Activated T-helper 1 cell treated with anti-CD3 and anti-CD28 coated beads, Interleukin-12 subunit alpha, Interleukin-12 subunit beta, Interleukin-2, Interleukin-4 antibody, amounts not matched to agents 30 ng/mL and 10 ng/mL and 1 ng/mL, durations not matched to agents 14 hours and 24 hours and 36 hours (primary cell): ENCODE data around the gene EMC9. TPM values are rescaled to one million over a fixed set of nuclear protein-coding genes. Genes with fewer than 3 reads are reported as not detected.

Source experiments
- DNase-seq: peaks from one replicate; pipeline ENCODE4 v3.0.0; 2021; ENCODE audit warnings: low spot score
- H3K27ac Mint-ChIP-seq: one replicate; pipeline ENCODE4 v1.8.0; 2021; ENCODE audit warnings: mild to moderate bottlenecking, mixed read lengths
- H3K27me3 Mint-ChIP-seq: one replicate; pipeline ENCODE4 v1.8.0; 2022; ENCODE audit warnings: mild to moderate bottlenecking, moderate library complexity, mixed read lengths; ENCODE audit not compliant: insufficient read depth
- H3K36me3 Mint-ChIP-seq: one replicate; pipeline ENCODE4 v1.8.0; 2021; ENCODE audit warnings: low read depth, mixed read lengths
- H3K4me1 Mint-ChIP-seq: one replicate; pipeline ENCODE4 v1.8.0; 2021; ENCODE audit warnings: low read depth, mixed read lengths
- H3K4me3 Mint-ChIP-seq: one replicate; pipeline ENCODE4 v1.8.0; 2021; ENCODE audit warnings: mild to moderate bottlenecking, moderate library complexity, mixed read lengths
- H3K9me3 Mint-ChIP-seq: one replicate; pipeline ENCODE4 v1.8.0; 2021; ENCODE audit warnings: mixed read lengths
- intact Hi-C: fragments of 100-400 bp; cut with micrococcal nuclease; formaldehyde crosslinking; loops from one replicate; pipeline ENCODE4 v1.15.1; 2024
- total RNA-seq: library from RNA; stranded (reverse); gene quantifications from 2 replicates; pipeline ENCODE4 v1.2.3, GENCODE V29; 2022

The EMC9 gene
- total RNA-seq, 1 donor from 2014 or later: 22.9 TPM

DNA sequence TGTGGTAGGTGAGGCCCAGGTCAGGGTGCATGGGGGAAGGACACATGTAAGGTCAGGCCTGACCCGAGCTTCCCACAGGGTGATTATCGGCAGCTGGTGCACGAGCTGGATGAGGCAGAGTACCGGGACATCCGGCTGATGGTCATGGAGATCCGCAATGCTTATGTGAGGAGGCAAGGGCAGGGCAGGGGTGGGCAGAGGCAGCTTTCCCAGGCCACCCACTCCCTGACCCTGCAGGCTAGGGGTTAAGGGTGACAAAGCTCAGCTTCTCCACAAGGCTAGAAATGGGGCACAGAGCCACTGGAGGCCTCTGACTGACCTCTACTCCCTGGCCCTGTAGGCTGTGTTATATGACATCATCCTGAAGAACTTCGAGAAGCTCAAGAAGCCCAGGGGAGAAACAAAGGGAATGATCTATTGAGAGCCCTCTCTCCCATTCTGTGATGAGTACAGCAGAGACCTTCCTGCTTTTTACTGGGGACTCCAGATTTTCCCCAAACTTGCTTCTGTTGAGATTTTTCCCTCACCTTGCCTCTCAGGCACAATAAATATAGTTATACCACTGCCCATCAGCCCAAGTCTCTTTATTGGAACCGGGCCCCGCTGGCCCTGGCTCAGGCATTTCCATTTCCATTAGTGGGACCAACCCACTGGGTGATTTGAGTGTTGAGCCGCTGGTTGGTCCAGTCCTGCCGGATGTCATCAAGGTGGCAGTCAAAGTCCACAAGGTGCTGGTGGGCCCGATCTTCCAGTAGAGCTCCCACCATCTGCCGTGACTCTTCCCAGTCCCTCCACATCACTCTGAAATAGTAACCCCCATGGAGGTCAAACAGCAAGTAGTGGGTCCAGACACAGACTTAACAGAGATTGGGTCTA is 2.8 kb downstream of the EMC9 start:
- Mint-ChIP-seq H3K4me1 (peaks cover 65% of the 10 kb centered on the region), H3K9me3 (no peaks in the 10 kb centered on the region), H3K36me3 (peaks cover 39% of the 10 kb centered on the region), H3K27me3 (no peaks in the 10 kb centered on the region), H3K27ac (peak overlapping the region; percentile 70), H3K4me3 (peak overlapping the region; percentile 98)
- intact Hi-C loops: no loop called here
- no peak for DNase-seq

DNA sequence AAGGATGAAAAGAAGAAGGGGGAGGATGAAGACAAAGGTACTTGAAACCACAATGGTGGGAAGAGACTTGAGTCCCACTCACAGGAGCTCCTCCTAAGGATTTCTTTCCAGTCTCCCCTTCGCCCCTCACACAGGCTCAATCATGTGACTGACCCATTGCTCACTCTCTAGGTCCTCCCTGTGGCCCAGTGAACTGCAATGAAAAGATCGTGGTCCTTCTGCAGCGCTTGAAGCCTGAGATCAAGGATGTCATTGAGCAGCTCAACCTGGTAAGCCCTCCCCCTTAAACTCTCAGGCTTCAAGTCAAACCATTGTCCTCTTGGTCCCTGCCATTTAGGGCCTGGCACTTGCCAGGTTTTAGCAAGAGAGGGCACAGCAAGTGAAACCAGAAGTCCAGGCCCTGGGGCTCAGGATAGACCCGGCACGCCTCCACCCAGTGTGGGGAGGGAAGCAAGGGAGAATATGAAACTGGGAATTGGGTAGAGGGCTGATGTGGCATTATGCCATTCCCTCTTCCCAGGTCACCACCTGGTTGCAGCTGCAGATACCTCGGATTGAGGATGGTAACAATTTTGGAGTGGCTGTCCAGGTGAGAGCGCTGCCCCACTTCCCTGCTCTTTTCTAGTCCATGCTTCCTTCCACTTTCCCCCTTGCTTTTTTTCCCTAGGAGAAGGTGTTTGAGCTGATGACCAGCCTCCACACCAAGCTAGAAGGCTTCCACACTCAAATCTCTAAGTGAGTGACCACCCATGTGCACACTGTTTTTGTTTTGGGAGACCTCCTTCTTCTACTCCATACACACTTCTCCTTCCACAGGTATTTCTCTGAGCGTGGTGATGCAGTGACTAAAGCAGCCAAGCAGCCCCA is 3.6 kb downstream of the EMC9 start:
- H3K4me3 Mint-ChIP-seq: peak overlapping the region; percentile 98
- H3K9me3 Mint-ChIP-seq: no peaks in the 10 kb centered on the region
- no peak for DNase-seq
- intact Hi-C loops: no loop called here
- peak overlapping the region; percentile 57 for H3K27ac Mint-ChIP-seq
- H3K4me1 Mint-ChIP-seq: peaks cover 61% of the 10 kb centered on the region
- H3K27me3 Mint-ChIP-seq: no peaks in the 10 kb centered on the region
- peaks cover 30% of the 10 kb centered on the region for H3K36me3 Mint-ChIP-seq

DNA sequence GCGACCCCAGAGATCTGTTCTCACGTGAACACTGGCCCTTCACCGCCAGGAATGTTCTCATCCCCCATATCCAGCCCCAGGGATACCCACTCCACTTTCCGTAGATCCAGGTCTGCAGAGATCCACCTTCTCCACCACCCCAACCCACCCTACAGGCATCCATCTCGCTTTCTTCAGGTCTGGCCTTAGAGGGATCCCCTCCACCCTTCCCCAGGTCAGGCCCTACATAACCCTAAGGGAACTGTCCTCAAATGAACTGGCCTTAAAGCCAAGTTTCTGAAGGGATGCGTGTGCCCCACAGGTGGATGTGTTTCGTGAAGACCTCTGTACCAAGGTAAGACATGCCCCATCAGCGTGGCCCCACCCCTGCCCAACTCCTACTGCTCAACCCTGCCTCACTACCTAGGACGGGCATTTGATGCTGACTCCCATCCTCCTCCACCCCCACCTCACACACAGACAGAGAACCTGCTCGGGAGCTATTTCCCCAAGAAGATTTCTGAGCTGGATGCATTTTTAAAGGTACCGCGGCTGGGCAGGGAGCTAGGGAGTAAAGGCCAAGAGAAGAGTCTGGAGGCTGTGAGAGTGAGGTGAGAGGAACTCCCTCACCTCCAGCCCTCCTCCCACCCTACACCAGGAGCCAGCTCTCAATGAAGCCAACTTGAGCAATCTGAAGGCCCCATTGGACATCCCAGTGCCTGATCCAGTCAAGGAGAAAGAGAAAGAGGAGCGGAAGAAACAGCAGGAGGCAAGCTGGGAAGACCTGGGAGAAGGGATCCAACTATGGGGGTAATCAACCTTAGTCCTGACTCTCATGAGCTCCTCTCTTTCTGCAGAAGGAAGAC is 4.5 kb downstream of the EMC9 start:
- intact Hi-C loops: loop anchor here (1.0 kb wide), 4 partner anchors 9 to 42 kb away; partner anchors contain the start of genes IRF9 and PSME2
- Mint-ChIP-seq H3K27me3 (no peaks in the 10 kb centered on the region), H3K36me3 (peaks cover 29% of the 10 kb centered on the region), H3K9me3 (no peaks in the 10 kb centered on the region), H3K4me3 (peak overlapping the region; percentile 92), H3K27ac (peak overlapping the region; percentile 90), H3K4me1 (peaks cover 65% of the 10 kb centered on the region)
- DNase-seq: no peak

DNA sequence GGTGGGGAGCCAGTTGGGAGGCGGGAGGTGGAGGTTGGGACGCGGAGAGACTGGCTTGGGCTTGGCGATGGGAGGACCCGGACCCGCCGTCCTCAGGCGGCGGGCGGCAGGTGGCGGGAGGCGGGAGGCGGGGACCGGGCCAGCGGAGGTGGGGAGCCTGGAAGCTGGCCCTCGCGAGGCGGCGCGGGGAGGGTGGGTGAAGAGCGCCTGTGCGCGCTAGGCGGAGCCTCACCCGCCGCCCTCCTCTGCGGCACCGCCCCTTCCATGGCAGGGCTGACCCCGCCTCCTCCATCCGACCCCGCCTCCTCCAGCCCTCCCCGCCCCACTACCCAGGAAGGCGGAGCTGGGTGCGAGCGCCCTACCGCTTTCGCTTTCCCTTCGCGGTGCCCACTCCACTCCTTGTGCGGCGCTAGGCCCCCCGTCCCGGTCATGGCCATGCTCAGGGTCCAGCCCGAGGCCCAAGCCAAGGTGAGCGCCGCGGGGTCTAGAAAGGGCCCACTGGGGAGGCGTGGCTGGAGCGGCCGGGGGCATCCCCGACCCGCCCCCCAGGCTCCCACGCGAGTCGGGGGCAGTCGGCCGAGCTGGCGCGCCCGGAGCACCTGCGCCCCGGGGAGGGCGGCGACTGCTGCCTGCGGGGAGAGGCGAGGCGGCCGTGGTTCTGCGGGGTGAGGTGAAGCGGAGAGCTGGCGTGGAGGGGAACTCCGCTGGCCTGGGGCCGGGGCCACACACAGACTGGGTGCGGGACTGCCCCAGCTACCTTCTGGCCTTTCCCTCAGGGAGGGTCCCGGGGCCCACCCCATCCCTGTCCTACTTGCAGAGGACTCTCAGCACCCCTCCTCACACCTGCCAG is 5.3 kb downstream of the EMC9 start, which contains the start of gene PSME1:
Gene PSME1 (plus strand): TSS at position 361 of the 850 bp plus-strand sequence. CDS start 69 bp downstream, at position 430.
- no peaks in the 10 kb centered on the region for H3K27me3 Mint-ChIP-seq

DNA sequence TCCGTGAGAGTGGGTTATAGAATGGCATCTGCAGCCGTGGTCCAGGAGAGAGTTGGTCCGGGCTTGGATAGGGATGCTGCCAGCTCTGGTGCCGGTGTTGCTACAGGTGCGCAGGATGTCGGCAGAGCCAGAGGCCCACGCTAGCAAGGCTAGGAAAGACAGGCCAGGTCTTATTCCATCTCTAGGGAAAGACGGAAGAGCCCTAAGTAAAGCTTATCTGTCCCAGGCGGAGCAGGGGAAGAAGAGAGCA is 5.9 kb downstream of the EMC9 start:
- peak overlapping the region; percentile 92 for H3K4me3 Mint-ChIP-seq
- H3K27me3 Mint-ChIP-seq: no peaks in the 10 kb centered on the region
- H3K9me3 Mint-ChIP-seq: no peaks in the 10 kb centered on the region
- DNase-seq: no peak
- H3K27ac Mint-ChIP-seq: peak overlapping the region; percentile 89
- intact Hi-C loops: no loop called here
- peaks cover 29% of the 10 kb centered on the region for H3K36me3 Mint-ChIP-seq
- peaks cover 59% of the 10 kb centered on the region for H3K4me1 Mint-ChIP-seq

More for the DNA sequence above, 5.3 kb downstream of the EMC9 start, which contains the start of gene PSME1:
- intact Hi-C loops: loop anchor here (1.0 kb wide), 4 partner anchors 10 to 41 kb away; partner anchors contain the start of genes IRF9 and PSME2
- Mint-ChIP-seq H3K4me1 (peaks cover 64% of the 10 kb centered on the region), H3K4me3 (peak within 1 kb of the TSS; percentile 92), H3K36me3 (peaks cover 29% of the 10 kb centered on the region), H3K9me3 (no peaks in the 10 kb centered on the region), H3K27ac (peak within 1 kb of the TSS; percentile 90)
- DNase-seq: peak; percentile 92

DNA sequence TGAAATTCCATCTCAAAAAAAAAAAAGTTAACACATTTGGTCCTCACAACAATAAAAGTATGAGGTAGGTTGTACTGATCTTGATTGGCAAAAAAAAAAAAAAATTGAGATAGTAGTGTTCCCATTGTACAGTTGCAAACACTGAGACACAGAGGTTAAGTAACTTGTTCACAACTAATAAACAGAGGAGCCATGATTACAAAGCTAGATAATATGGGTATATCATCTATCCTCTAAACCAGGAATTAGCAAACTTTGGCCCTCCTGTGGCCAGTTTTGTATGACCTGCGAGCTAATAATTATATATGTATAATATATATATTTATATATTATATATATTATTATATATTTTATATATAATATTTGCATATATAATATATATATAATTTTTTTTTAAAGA is 7.7 kb downstream of the EMC9 start:
- H3K9me3 Mint-ChIP-seq: no peaks in the 10 kb centered on the region
- intact Hi-C loops: no loop called here
- H3K4me3 Mint-ChIP-seq: no peak overlapping the region
- H3K27me3 Mint-ChIP-seq: no peaks in the 10 kb centered on the region
- H3K4me1 Mint-ChIP-seq: peaks cover 45% of the 10 kb centered on the region
- DNase-seq: no peak
- H3K36me3 Mint-ChIP-seq: peaks cover 18% of the 10 kb centered on the region
- no peak overlapping the region for H3K27ac Mint-ChIP-seq

DNA sequence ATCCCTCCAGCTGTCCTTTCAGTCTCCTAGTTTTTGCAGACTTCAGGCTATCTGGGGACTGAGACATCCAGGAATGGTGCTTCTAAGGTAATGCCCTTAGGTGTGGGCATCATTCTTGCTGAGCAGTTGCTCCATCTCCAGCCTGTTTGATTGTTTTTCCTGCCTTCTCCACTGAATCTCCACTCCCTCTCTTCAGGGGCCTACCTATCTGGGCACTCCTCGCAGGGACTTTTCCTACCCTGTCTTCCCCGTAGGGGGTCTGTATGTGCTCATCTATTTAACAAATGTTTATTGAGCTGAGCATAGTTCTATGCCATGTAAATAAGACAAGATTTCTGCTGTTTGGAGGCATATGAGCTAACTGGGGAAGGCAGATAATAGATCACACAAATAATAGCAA is 8.4 kb downstream of the EMC9 start:
- intact Hi-C loops: no loop called here
- H3K9me3 Mint-ChIP-seq: no peaks in the 10 kb centered on the region

DNA sequence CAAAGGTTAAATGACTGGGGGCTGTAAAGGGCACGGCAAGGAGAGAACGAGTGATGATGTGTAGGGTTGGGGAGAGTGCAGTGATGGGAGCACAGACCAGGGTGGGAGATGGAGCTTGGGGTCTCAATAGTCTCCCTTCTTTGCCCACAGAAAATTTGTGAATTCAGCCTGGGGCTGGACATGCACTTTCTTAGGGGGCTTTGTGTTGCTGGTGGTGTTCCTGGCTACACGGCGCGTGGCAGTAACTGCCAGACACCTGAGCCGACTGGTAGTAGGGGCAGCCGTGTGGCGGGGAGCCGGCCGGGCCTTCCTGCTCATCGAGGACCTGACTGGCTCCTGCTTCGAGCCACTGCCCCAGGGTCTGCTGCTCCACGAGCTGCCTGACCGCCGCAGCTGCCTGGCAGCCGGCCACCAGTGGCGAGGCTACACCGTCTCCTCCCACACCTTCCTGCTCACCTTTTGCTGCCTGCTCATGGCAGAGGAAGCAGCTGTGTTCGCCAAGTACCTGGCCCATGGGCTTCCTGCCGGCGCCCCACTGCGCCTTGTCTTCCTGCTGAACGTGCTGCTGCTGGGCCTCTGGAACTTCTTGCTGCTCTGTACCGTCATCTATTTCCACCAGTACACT is 9.2 kb downstream of the EMC9 start:
- Mint-ChIP-seq H3K36me3 (peaks cover 7% of the 10 kb centered on the region), H3K4me3 (peak overlapping the region; percentile 17), H3K9me3 (no peaks in the 10 kb centered on the region), H3K27me3 (no peaks in the 10 kb centered on the region), H3K27ac (peak overlapping the region; percentile 35), H3K4me1 (peaks cover 32% of the 10 kb centered on the region)
- DNase-seq: no peak
- intact Hi-C loops: no loop called here

More for the DNA sequence above, 8.4 kb downstream of the EMC9 start:
- H3K4me3 Mint-ChIP-seq: no peak overlapping the region
- H3K27me3 Mint-ChIP-seq: no peaks in the 10 kb centered on the region
- H3K27ac Mint-ChIP-seq: peak overlapping the region; percentile 35
- H3K36me3 Mint-ChIP-seq: peaks cover 13% of the 10 kb centered on the region
- DNase-seq: no peak
- peaks cover 37% of the 10 kb centered on the region for H3K4me1 Mint-ChIP-seq

DNA sequence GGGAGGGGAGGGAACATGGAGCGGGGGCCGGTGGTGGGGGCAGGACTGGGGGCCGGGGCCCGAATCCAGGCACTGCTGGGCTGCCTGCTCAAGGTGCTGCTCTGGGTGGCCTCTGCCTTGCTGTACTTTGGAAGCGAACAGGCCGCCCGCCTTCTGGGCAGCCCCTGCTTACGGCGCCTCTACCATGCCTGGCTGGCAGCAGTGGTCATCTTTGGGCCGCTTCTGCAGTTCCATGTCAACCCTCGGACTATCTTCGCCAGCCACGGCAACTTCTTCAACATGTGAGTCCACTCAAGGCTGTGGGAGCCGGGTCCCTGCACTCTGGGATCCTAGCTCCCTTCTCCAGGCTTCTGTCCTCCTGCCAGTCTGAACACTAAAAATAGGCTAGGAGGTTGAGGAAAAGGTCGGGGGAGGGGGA is 9.8 kb downstream of the EMC9 start:
- H3K4me1 Mint-ChIP-seq: peaks cover 26% of the 10 kb centered on the region
- no peak overlapping the region for H3K4me3 Mint-ChIP-seq
- H3K27ac Mint-ChIP-seq: no peak overlapping the region
- H3K9me3 Mint-ChIP-seq: no peaks in the 10 kb centered on the region
- intact Hi-C loops: no loop called here
- DNase-seq: no peak
- no peaks in the 10 kb centered on the region for H3K27me3 Mint-ChIP-seq
- H3K36me3 Mint-ChIP-seq: peaks cover 3% of the 10 kb centered on the region

DNA sequence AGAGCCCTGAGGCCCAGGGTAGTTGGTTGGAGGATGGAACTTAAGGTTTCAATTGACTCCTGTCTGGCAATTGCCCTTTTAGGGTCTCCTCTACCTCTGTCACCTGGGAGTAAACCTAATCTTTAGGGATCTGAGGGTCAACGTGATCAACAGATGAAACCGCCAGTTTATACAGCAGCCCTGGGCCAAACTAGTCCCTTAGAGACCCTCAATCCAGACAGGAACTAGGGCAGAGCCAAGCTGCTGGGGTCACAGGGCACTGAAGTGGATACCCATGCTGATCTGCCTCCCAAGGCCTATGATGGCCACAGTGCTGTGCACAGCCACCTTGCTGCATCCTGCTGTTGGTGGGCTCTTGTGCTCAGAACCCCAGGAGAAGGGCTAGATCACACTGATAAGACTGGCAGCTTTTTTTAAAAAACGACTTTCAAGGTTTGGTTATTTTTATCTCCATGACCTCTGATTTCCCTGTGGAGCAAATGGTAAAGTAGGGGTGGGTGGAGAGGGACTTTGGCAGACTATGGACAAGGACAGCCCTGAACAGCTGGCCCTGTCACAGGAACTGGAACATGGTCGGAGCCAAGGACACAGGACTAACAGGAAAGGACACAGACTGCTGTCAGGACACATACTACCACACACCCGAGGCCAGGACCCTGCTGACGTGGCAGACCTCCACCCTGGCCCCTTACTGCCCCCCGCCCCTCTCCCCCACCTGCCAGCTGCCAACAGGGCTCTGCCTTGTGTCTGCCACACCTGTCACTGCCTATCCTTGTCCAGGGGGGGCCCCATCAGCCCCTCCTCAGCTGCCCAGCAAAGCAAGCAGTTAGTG is 10.5 kb downstream of the EMC9 start:
- intact Hi-C loops: no loop called here
- no peak for DNase-seq
- H3K36me3 Mint-ChIP-seq: peaks cover 3% of the 10 kb centered on the region
- H3K4me3 Mint-ChIP-seq: no peak overlapping the region
- H3K4me1 Mint-ChIP-seq: peaks cover 24% of the 10 kb centered on the region
- no peaks in the 10 kb centered on the region for H3K27me3 Mint-ChIP-seq
- H3K9me3 Mint-ChIP-seq: no peaks in the 10 kb centered on the region
- H3K27ac Mint-ChIP-seq: no peak overlapping the region

DNA sequence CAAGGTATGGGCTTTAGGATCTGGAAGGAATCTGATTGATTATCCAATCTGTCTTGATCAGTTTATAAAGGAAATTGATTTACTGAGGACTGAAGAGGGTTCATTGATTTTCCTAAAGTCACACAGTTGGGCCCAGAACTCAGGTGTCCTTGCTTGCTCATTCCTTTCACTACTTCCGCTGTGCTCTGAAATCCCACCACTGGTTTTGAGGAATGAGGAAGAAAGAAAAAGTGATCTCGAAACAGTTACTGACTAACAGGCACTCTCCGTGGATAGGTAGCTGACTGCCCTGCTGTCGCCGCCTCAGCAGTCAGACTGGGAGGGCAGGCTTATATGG is 11.0 kb downstream of the EMC9 start, which contains the start of gene FITM1:
Gene FITM1 (plus strand): TSS at position 280 of the 337 bp plus-strand sequence. CDS start 905 bp downstream, outside the sequence.
- intact Hi-C loops: no loop called here
- H3K9me3 Mint-ChIP-seq: no peaks in the 10 kb centered on the region
- peaks cover 3% of the 10 kb centered on the region for H3K36me3 Mint-ChIP-seq
- no peak within 1 kb of the TSS for H3K27ac Mint-ChIP-seq
- DNase-seq: no peak
- H3K27me3 Mint-ChIP-seq: no peaks in the 10 kb centered on the region
- H3K4me1 Mint-ChIP-seq: peaks cover 20% of the 10 kb centered on the region
- H3K4me3 Mint-ChIP-seq: no peak within 1 kb of the TSS
